HG03139 (cell line): ENCODE measurements around the gene PSMA7.

Experiments used
- ATAC-seq: cut with Tn5 transposase; IDR thresholded peaks from one replicate; pipeline ENCODE4 v1.9.1; 2021; ENCODE audit not compliant: unreplicated experiment

PSMA7 gene

DNA sequence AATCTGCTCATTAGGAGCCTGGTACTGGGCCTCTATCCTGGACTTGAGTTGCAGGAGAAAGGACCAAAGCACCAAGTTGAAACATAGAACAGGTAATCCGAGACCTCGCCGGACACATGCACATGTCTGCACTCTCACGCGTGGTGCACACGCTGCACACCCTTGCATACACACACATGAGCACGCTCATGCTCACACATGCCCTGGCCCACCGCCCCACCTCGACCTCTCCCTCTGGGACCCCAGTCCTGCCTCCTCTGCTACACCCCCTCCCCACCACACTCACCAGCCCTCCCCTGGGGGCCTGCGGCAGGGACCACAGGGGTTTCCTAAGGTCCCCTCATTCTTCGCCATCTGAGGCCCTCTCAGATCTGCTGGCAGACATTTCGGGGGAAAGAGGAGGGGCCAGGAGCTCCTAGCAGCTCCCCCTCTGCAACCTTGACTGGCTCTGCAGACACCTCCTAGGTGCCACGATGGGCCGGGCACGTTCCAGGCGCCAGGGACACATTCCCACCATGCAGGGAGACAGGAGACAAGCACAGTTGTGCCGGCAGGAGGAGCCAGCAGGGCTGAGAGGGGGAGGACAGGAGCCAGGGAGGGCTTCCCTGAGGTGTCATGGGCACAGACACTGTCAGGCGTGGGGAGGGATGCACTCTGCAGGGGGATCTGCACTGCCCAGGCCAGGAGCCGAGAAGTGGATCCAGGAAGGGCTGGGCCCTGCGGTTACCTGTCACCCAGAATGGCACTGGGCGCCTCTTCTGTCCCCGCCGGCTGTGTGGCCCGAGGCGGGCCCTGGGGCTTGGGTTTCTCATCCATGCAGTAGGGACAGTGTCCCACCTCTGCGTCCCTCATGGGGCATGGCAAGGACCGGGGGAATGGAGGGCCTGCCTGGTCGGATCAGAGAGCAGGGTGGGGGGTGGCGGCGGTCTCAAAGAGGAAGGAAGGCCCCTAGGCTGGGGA, 46.5 kb downstream of the PSMA7 start:
- ATAC-seq: no peak

DNA sequence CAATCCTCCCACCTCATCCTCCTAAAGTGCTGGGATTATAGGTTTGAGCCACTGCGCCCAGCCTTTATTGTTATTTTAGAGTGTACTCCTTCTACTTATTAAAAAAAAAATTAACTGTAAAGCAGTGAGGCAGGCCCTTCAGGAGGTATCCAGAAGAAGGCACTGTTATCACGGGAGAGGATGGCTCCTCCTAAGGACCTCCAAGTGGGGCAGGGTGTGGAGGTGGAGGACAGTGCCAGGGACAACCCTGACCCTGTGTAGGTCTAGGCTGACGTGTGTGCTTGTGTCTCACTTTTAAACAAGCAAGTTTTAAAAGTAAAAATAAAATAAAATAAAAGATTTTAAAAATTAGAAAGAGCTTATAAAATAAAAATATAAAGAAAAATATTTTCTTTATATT, 53.8 kb downstream of the PSMA7 start:
- ATAC-seq: no peak

DNA sequence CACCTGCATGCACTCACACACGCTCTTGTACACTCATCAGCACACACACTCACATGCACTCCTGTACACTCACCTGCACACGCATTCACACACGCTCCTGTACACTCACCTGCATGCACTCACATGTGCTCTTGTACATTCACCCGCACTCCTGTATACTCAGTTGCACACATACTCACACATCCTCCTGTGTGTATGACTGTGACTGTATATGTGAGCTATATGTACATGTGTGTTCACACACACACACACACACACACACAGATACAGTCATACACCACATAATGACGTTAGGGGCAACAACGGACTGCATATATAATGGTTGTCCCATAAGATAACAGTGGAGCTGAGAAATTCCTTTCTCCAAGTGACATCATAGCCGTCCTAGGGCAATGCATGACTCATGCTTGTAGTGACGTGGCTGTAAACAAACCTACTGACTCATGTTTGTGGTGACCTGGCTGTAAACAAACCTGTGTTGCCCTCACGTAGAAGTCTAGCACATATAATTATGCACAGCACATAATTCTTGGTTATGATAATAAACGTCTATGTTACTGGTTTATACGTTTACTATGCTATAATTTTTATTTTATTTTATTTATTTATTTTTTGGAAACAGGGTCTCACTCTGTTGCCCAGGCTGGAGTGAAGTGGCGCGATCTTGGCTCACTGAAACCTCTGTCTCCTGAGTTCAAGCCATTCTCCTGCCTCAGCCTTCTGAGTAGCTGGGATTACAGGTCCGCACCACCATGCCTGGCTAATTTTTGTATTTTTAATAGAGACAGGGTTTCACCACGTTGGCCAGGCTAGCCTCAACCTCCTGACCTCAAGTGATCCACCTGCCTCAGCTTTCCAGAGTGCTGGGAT, 54.7 kb downstream of the PSMA7 start:
- ATAC-seq: no peak

DNA sequence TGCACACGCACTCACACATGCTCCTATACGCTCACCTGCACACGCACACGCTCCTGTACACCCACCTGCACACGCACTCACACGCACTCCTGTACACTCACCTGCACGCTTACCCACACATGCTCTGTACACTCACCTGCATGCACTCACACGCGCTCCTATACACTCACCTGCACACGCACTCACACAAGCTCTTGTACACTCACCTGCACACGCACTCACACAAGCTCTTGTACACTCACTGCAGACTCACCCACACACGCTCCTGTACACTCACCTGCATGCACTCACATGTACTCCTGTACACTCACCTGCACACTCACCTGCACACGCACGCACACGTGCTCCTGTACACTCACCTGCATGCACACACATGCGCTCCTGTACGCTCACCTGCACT, 55.6 kb downstream of the PSMA7 start:
- no peak for ATAC-seq

DNA sequence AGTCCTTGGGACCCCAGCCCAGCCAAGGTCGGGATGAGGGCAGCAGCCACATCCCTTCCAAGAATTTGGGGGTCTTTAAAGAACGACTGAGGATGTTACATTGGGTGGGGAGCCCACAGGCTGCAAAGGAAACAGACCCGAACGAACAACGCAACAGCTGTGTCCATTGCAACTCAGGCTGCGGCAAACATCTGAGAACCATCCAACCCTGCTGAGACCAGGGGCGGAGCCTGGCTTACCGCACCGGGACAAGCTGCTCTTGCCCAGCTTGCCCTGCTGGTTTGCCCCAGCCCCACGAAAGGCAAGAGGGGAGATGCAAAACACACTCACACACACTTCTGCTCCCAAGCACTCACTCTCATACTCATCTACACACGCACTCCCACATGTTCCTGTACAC, 56.0 kb downstream of the PSMA7 start:
- no peak for ATAC-seq
